Right atrium auricular region (tissue), 2 donors: ENCODE data around the gene CARS1. TPM values are rescaled to one million over a fixed set of nuclear protein-coding genes. Genes with fewer than 3 reads are reported as not detected.
A peak's percentile ranks its signal among the peaks of the same experiment; 100 is the strongest.

Experiments
- DNase-seq: peaks from one replicate; pipeline ENCODE4 v3.0.0-alpha.2; 2019; ENCODE audit warnings: low spot score
- H3K27ac ChIP-seq, 2 donors: fragments of 200-600 bp; sonication (generic); 1 replicate in 1 of 2; 2 replicates in 1 of 2; pipeline ENCODE4 v1.5.1; 2016 to 2019
- H3K27me3 ChIP-seq, 2 donors: fragments of 200-600 bp; sonication (generic); one replicate each; pipeline versions ENCODE4 v1.5.1 to v1.6.0; 2017 to 2019
- H3K36me3 ChIP-seq: fragments of 200-600 bp; sonication (generic); one replicate; pipeline ENCODE4 v1.5.1; 2016
- H3K4me1 ChIP-seq, 2 donors: fragments of 200-600 bp; sonication (generic); one replicate each; pipeline versions ENCODE4 v1.5.1 to v1.6.0; 2017 to 2019
- H3K4me3 ChIP-seq, 2 donors: fragments of 200-600 bp; sonication (generic); 1 replicate in 1 of 2; 2 replicates in 1 of 2; pipeline ENCODE4 v1.5.1; 2017 to 2019; ENCODE audit warnings: mild to moderate bottlenecking in 1 of 2, moderate library complexity in 1 of 2
- H3K9me3 ChIP-seq, 2 donors: fragments of 200-600 bp; sonication (generic); one replicate each; pipeline ENCODE4 v1.5.1; 2019
- total RNA-seq, 2 donors: library from RNA; depleted of rRNA; stranded (reverse); fragments of >200 nt; gene quantifications; one replicate each; pipeline ENCODE4 v1.1.0, GENCODE V29; 2016
- TF ChIP-seq, protein P1 (sequence below), 2 donors: fragments of 200-600 bp; sonication (generic); IDR thresholded peaks; one replicate each; pipeline ENCODE4 v1.5.1; 2019; ENCODE audit warnings: antibody characterized with exemption in 2 of 2

Gene CARS1
- total RNA-seq, 2 donors from 2014 or later = 12.2 to 15.3 TPM

- no peak overlapping the region for H3K27ac ChIP-seq
- no peaks in the 10 kb centered on the region for H3K36me3 ChIP-seq
- DNase-seq = no peak
- TF ChIP-seq, protein P1, sequence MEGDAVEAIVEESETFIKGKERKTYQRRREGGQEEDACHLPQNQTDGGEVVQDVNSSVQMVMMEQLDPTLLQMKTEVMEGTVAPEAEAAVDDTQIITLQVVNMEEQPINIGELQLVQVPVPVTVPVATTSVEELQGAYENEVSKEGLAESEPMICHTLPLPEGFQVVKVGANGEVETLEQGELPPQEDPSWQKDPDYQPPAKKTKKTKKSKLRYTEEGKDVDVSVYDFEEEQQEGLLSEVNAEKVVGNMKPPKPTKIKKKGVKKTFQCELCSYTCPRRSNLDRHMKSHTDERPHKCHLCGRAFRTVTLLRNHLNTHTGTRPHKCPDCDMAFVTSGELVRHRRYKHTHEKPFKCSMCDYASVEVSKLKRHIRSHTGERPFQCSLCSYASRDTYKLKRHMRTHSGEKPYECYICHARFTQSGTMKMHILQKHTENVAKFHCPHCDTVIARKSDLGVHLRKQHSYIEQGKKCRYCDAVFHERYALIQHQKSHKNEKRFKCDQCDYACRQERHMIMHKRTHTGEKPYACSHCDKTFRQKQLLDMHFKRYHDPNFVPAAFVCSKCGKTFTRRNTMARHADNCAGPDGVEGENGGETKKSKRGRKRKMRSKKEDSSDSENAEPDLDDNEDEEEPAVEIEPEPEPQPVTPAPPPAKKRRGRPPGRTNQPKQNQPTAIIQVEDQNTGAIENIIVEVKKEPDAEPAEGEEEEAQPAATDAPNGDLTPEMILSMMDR (IDR thresholded peaks at IDR 0.05) = no peak
- no peaks in the 10 kb centered on the region for H3K27me3 ChIP-seq
- H3K4me3 ChIP-seq = no peak overlapping the region
- peaks cover 0 to 33% of the 10 kb centered on the region in 2 donors for H3K4me1 ChIP-seq
- no peaks in the 10 kb centered on the region for H3K9me3 ChIP-seq
Observed at GRCh38 chr11:3050386-3051195, 6.6 kb downstream of the CARS1 start.

- Histone ChIP-seq H3K4me1 (peaks cover 0 to 33% of the 10 kb centered on the region in 2 donors), H3K27me3 (no peaks in the 10 kb centered on the region), H3K36me3 (no peaks in the 10 kb centered on the region), H3K4me3 (no peak overlapping the region), H3K9me3 (no peaks in the 10 kb centered on the region), H3K27ac (peak overlapping the region; percentile 37 to 45)
- DNase-seq = peak; percentile 85
- TF ChIP-seq, protein P1 (IDR thresholded peaks at IDR 0.05) = peak in 1 of 2 donors; percentile 29
Observed at GRCh38 chr11:3049430-3050243, 7.6 kb downstream of the CARS1 start.

- H3K4me1 ChIP-seq = peaks cover 0 to 45% of the 10 kb centered on the region in 2 donors
- TF ChIP-seq, protein P1 (IDR thresholded peaks at IDR 0.05) = no peak
Observed at GRCh38 chr11:3047637-3048036, 9.6 kb downstream of the CARS1 start.

GRCh38 chr11:3046641-3047040 is 10.6 kb downstream of the CARS1 start:
- TF ChIP-seq, protein P1 (IDR thresholded peaks at IDR 0.05) = no peak
- peaks cover 4% of the 10 kb centered on the region for H3K36me3 ChIP-seq
- no peaks in the 10 kb centered on the region for H3K27me3 ChIP-seq
- H3K9me3 ChIP-seq = no peaks in the 10 kb centered on the region
- DNase-seq = no peak
- H3K4me1 ChIP-seq = peaks cover 0 to 45% of the 10 kb centered on the region in 2 donors
- H3K4me3 ChIP-seq = no peak overlapping the region
- H3K27ac ChIP-seq = no peak overlapping the region

More at GRCh38 chr11:3047637-3048036, 9.6 kb downstream of the CARS1 start:
- no peak overlapping the region for H3K27ac ChIP-seq
- no peak overlapping the region for H3K4me3 ChIP-seq
- no peak for DNase-seq
- H3K36me3 ChIP-seq = no peaks in the 10 kb centered on the region
- H3K9me3 ChIP-seq = no peaks in the 10 kb centered on the region
- H3K27me3 ChIP-seq = no peaks in the 10 kb centered on the region

DNA sequence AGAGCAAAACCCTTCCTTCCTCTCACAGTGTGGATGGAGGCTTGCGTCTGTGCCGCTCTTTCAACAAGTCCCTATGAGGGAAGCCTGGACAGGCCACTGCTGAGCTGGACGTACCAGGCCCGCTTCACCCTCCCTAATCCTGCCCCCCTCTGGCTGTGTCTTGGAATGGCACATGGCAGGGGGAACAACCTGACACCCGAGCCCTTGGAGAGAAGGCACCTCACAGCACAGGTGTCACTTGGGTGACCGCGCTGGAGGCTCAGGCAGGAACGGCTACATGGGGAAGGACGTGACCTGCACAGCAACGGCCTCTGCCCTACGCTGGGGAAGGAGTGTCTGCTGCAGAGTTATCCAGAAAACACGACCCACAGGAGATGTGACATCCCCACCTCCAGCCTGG is 11.0 kb downstream of the CARS1 start:
- peaks cover 8% of the 10 kb centered on the region for H3K36me3 ChIP-seq
- H3K9me3 ChIP-seq = no peaks in the 10 kb centered on the region
- TF ChIP-seq, protein P1 (IDR thresholded peaks at IDR 0.05) = no peak
- no peak for DNase-seq
- peaks cover 0 to 44% of the 10 kb centered on the region in 2 donors for H3K4me1 ChIP-seq
- H3K27me3 ChIP-seq = no peaks in the 10 kb centered on the region
- no peak overlapping the region for H3K4me3 ChIP-seq
- no peak overlapping the region for H3K27ac ChIP-seq
